OCI-LY7 (cell line): Measurements from ENCODE around the gene LRRC26.

ENCODE experiments used
- EZH2phosphoT487 ChIP-seq: fragments of 200-600 bp; sonication (generic); IDR thresholded peaks from 2 replicates; pipeline ENCODE4 v1.6.1; 2018; ENCODE audit warnings: low read depth, borderline replicate concordance, mild to moderate bottlenecking, mixed run types, antibody characterized with exemption, low read length, moderate library complexity, mixed read lengths
- TF ChIP-seq, protein P1 (sequence below): fragments of 200-600 bp; sonication (generic); conservative IDR thresholded peaks from 2 replicates; pipeline ENCODE4 v1.5.1; 2014; ENCODE audit warnings: mild to moderate bottlenecking, antibody characterized with exemption, low read length, moderate library complexity, mixed read lengths

GRCh38 chr9:137188490-137189296, 18.8 kb upstream of the LRRC26 start, which contains the start of the genes ANAPC2 and SSNA1:
- TF ChIP-seq, protein P1, sequence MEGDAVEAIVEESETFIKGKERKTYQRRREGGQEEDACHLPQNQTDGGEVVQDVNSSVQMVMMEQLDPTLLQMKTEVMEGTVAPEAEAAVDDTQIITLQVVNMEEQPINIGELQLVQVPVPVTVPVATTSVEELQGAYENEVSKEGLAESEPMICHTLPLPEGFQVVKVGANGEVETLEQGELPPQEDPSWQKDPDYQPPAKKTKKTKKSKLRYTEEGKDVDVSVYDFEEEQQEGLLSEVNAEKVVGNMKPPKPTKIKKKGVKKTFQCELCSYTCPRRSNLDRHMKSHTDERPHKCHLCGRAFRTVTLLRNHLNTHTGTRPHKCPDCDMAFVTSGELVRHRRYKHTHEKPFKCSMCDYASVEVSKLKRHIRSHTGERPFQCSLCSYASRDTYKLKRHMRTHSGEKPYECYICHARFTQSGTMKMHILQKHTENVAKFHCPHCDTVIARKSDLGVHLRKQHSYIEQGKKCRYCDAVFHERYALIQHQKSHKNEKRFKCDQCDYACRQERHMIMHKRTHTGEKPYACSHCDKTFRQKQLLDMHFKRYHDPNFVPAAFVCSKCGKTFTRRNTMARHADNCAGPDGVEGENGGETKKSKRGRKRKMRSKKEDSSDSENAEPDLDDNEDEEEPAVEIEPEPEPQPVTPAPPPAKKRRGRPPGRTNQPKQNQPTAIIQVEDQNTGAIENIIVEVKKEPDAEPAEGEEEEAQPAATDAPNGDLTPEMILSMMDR: peak; percentile 69
- TF ChIP-seq EZH2phosphoT487: no peak
